ENCODE data around the gene MAP3K14. TPM values are rescaled to one million over a fixed set of nuclear protein-coding genes. Genes with fewer than 3 reads are reported as not detected.

MAP3K14 gene
- total RNA-seq, 1 experiment from 2014 or later, result 9.2 TPM

- intact Hi-C loops (cut with micrococcal nuclease), result no loop called here
Measured at GRCh38 chr17:45246338-45246737, 70.5 kb downstream of the MAP3K14 start.

GRCh38 chr17:45244725-45245656 lies 71.8 kb downstream of the MAP3K14 start:
- H3K4me1 Mint-ChIP-seq (ENCODE audit: insufficient read depth, unreplicated experiment), result peaks cover 14% of the 10 kb centered on the region
- BruUV-seq (replicated peaks), result no TSS peak
- DNase-seq (ENCODE audit: unreplicated experiment), result no peak
- TF ChIP-seq, protein P1, sequence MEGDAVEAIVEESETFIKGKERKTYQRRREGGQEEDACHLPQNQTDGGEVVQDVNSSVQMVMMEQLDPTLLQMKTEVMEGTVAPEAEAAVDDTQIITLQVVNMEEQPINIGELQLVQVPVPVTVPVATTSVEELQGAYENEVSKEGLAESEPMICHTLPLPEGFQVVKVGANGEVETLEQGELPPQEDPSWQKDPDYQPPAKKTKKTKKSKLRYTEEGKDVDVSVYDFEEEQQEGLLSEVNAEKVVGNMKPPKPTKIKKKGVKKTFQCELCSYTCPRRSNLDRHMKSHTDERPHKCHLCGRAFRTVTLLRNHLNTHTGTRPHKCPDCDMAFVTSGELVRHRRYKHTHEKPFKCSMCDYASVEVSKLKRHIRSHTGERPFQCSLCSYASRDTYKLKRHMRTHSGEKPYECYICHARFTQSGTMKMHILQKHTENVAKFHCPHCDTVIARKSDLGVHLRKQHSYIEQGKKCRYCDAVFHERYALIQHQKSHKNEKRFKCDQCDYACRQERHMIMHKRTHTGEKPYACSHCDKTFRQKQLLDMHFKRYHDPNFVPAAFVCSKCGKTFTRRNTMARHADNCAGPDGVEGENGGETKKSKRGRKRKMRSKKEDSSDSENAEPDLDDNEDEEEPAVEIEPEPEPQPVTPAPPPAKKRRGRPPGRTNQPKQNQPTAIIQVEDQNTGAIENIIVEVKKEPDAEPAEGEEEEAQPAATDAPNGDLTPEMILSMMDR (IDR thresholded peaks at IDR 0.05; ENCODE audit: unreplicated experiment), result no peak
- H3K27ac Mint-ChIP-seq (ENCODE audit: low read depth, unreplicated experiment), result no peak overlapping the region
- ChIA-PET CTCF (interaction anchor here (1.0 to 2.3 kb wide), 3 partner anchors 9 to 26 kb away, joined by 3 to 9 read pairs (median 5); no protein-coding TSS in a partner anchor), POLR2A (interaction anchor here (0.8 kb wide), 1 partner anchor 84 kb away, joined by 4 read pairs; no protein-coding TSS in a partner anchor)
- H3K4me3 Mint-ChIP-seq (ENCODE audit: unreplicated experiment), result no peak overlapping the region
- no peaks in the 10 kb centered on the region for H3K27me3 Mint-ChIP-seq (ENCODE audit: insufficient read depth, unreplicated experiment)
- peaks cover 8% of the 10 kb centered on the region for H3K36me3 Mint-ChIP-seq (ENCODE audit: insufficient read depth, unreplicated experiment)
- intact Hi-C loops (cut with micrococcal nuclease), result no loop called here
- no peaks in the 10 kb centered on the region for H3K9me3 Mint-ChIP-seq (ENCODE audit: unreplicated experiment)

More at GRCh38 chr17:45246338-45246737, 70.5 kb downstream of the MAP3K14 start:
- CTCF ChIA-PET, result interaction anchor here (1.0 to 2.3 kb wide), 5 partner anchors 11 to 43 kb away, joined by 3 to 9 read pairs (median 5); partner anchors contain the start of gene FMNL1
- BruUV-seq (replicated peaks), result no TSS peak
- Mint-ChIP-seq H3K4me1 (ENCODE audit: insufficient read depth, unreplicated experiment) (peaks cover 17% of the 10 kb centered on the region), H3K27ac (ENCODE audit: low read depth, unreplicated experiment) (no peak overlapping the region), H3K36me3 (ENCODE audit: insufficient read depth, unreplicated experiment) (peaks cover 8% of the 10 kb centered on the region), H3K9me3 (ENCODE audit: unreplicated experiment) (no peaks in the 10 kb centered on the region), H3K27me3 (ENCODE audit: insufficient read depth, unreplicated experiment) (no peaks in the 10 kb centered on the region), H3K4me3 (ENCODE audit: unreplicated experiment) (no peak overlapping the region)
- TF ChIP-seq, protein P1 (IDR thresholded peaks at IDR 0.05; ENCODE audit: unreplicated experiment), result no peak
- POLR2A ChIA-PET, result interaction anchor here (0.5 to 2.8 kb wide), 4 partner anchors 60 to 110 kb away, joined by 3 to 22 read pairs (median 4); partner anchors contain the start of gene MAP3K14
- DNase-seq (ENCODE audit: unreplicated experiment), result no peak

DNA sequence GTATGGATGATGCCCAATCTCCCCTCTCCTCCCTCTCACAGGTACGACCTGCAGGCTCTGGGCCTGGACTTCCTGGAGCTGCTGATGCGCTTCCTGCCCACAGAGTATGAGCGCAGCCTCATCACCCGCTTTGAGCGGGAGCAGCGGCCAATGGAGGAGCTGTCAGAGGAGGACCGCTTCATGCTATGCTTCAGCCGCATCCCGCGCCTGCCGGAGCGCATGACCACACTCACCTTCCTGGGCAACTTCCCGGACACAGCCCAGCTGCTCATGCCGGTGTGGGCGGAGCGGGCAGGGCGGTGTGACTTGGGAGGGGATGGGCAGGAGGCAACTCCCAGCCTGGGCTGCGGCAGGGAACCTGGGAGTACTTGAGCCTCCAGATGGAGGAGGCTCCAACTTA lies 73.1 kb downstream of the MAP3K14 start:
- peaks cover 11% of the 10 kb centered on the region for H3K4me1 Mint-ChIP-seq (ENCODE audit: insufficient read depth, unreplicated experiment)
- DNase-seq (ENCODE audit: unreplicated experiment), result no peak
- no peaks in the 10 kb centered on the region for H3K9me3 Mint-ChIP-seq (ENCODE audit: unreplicated experiment)
- intact Hi-C loops (cut with micrococcal nuclease), result no loop called here
- H3K27me3 Mint-ChIP-seq (ENCODE audit: insufficient read depth, unreplicated experiment), result no peaks in the 10 kb centered on the region
- no peak overlapping the region for H3K4me3 Mint-ChIP-seq (ENCODE audit: unreplicated experiment)
- peaks cover 8% of the 10 kb centered on the region for H3K36me3 Mint-ChIP-seq (ENCODE audit: insufficient read depth, unreplicated experiment)
- ChIA-PET POLR2A (interaction anchor here (0.6 kb wide), 1 partner anchor 408 kb away, joined by 3 read pairs; no protein-coding TSS in a partner anchor), CTCF (interaction anchor here (0.6 kb wide), 1 partner anchor 530 kb away, joined by 3 read pairs; no protein-coding TSS in a partner anchor)
- BruUV-seq (replicated peaks), result no TSS peak
- TF ChIP-seq, protein P1 (IDR thresholded peaks at IDR 0.05; ENCODE audit: unreplicated experiment), result no peak
- H3K27ac Mint-ChIP-seq (ENCODE audit: low read depth, unreplicated experiment), result no peak overlapping the region

- Mint-ChIP-seq H3K4me3 (ENCODE audit: unreplicated experiment) (no peak overlapping the region), H3K27me3 (ENCODE audit: insufficient read depth, unreplicated experiment) (no peaks in the 10 kb centered on the region), H3K27ac (ENCODE audit: low read depth, unreplicated experiment) (no peak overlapping the region), H3K36me3 (ENCODE audit: insufficient read depth, unreplicated experiment) (peaks cover 8% of the 10 kb centered on the region), H3K9me3 (ENCODE audit: unreplicated experiment) (no peaks in the 10 kb centered on the region), H3K4me1 (ENCODE audit: insufficient read depth, unreplicated experiment) (peaks cover 10% of the 10 kb centered on the region)
- POLR2A ChIA-PET, result interaction anchor here (0.6 kb wide), 1 partner anchor 118 kb away, joined by 4 read pairs; no protein-coding TSS in a partner anchor
- intact Hi-C loops (cut with micrococcal nuclease), result no loop called here
- no peak for DNase-seq (ENCODE audit: unreplicated experiment)
- CTCF ChIA-PET, result interaction anchor here (0.6 kb wide), 3 partner anchors 11 to 107 kb away, joined by 3 read pairs; partner anchors contain the start of gene ACBD4
- TF ChIP-seq, protein P1 (IDR thresholded peaks at IDR 0.05; ENCODE audit: unreplicated experiment), result no peak
- no TSS peak for BruUV-seq (replicated peaks)
Measured at GRCh38 chr17:45242029-45242414, 74.8 kb downstream of the MAP3K14 start.

Data from MCF 10A (cell line).